CD1c-positive myeloid dendritic cell (primary cell): ENCODE measurements around the gene MYD88.

Experiments
- DNase-seq: peaks from one replicate; pipeline ENCODE4 v3.0.0-alpha.2; 2016; ENCODE audit errors: extremely low spot score

The MYD88 gene

GRCh38 chr3:38165722-38166387, 27.4 kb downstream of the MYD88 start:
- DNase-seq = no peak

DNA sequence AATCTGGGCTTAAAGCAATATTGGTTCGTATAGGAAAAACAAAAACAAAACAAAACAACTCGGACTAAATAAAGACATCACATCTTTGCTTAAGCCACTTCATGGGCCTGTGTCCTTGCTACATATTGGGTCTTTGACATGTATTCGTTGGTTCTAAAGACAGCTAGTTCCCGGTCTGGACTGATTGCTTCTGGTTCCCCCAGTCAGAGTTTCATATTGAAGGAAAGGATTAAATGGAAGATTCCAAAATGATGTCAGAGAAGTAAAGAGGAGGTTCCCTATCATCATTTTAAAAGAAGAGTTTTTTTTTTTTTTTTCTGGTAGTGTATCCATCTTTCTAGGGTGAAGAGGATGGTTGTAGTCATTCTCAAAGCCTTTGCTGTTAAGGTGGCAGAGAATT, 29.1 kb downstream of the MYD88 start:
- DNase-seq = no peak

- peak; percentile 33 for DNase-seq
Measured at GRCh38 chr3:38168151-38169026, 29.9 kb downstream of the MYD88 start.

GRCh38 chr3:38169027-38169317, 30.5 kb downstream of the MYD88 start:
- no peak for DNase-seq

GRCh38 chr3:38170722-38171121, 32.3 kb downstream of the MYD88 start:
- DNase-seq = no peak

- no peak for DNase-seq
Measured at GRCh38 chr3:38171622-38172021, 33.2 kb downstream of the MYD88 start.

- no peak for DNase-seq
Measured at GRCh38 chr3:38173834-38174418, 35.5 kb downstream of the MYD88 start.

- DNase-seq = no peak
Measured at GRCh38 chr3:38177181-38177580, 38.7 kb downstream of the MYD88 start.

DNA sequence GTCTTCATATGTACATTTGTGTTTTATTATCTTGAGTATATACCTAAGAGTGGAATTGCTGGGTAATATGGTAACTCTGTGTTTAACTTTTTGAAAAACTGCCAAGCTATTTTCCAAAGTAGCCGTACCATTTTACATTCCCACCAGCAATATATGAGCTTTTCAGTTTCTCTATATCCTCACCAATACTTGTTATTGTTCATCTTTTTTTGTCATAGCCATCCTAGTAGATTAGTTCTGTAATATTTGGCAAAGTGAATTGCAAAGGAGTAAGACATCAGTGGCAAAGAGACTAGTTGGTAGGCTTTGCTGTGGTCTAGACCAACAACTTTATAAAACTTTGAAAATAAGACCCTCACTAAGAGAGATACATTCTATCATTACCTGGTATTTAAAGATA, 48.3 kb downstream of the MYD88 start:
- DNase-seq = no peak

GRCh38 chr3:38190481-38190881, 52.0 kb downstream of the MYD88 start:
- DNase-seq = no peak
